Keratinocyte (primary cell): ENCODE measurements around the gene LPCAT2. TPM values are rescaled to one million over a fixed set of nuclear protein-coding genes. Genes with fewer than 3 reads are reported as not detected.

Source experiments
- DNase-seq: peaks from one replicate; pipeline ENCODE4 v3.0.0-alpha.2; 2011; ENCODE audit warnings: low read depth, missing footprints, low spot score
- FAIRE-seq: peaks from 2 replicates; lab custom pipeline; 2011; peaks lifted over from hg19 to GRCh38; lab: Jason Lieb, UNC
- H2AFZ ChIP-seq: 2 replicates; pipeline ENCODE4 v1.6.0; 2012; ENCODE audit warnings: low read length, control low read depth, inconsistent platforms; ENCODE audit not compliant: control insufficient read depth
- H3K27ac ChIP-seq: 2 replicates; pipeline ENCODE4 v1.5.1; 2011; ENCODE audit warnings: low read length; ENCODE audit not compliant: control insufficient read depth, insufficient read depth
- H3K27me3 ChIP-seq: 3 replicates; pipeline ENCODE4 v1.6.0; 2011; ENCODE audit warnings: low read length; ENCODE audit not compliant: control insufficient read depth, insufficient read depth; ENCODE audit errors: extremely low read depth
- H3K36me3 ChIP-seq, 2 experiments: 2 replicates in 1 of 2; 3 replicates in 1 of 2; pipeline ENCODE4 v1.5.1; 2011; ENCODE audit warnings: low read length in 2 of 2, mild to moderate bottlenecking in 1 of 2; ENCODE audit not compliant: control insufficient read depth in 2 of 2, insufficient read depth in 2 of 2; ENCODE audit errors: extremely low read depth in 1 of 2
- H3K4me1 ChIP-seq: 3 replicates; pipeline ENCODE4 v1.5.1; 2011; ENCODE audit warnings: low read length; ENCODE audit not compliant: control insufficient read depth, insufficient read depth; ENCODE audit errors: extremely low read depth
- H3K4me2 ChIP-seq: 3 replicates; pipeline ENCODE4 v1.6.0; 2011; ENCODE audit warnings: low read depth, low read length; ENCODE audit not compliant: control insufficient read depth, insufficient read depth; ENCODE audit errors: extremely low read depth
- H3K4me3 ChIP-seq, 3 experiments: fragments of 200-600 bp in 1 of 3; sonication (generic) in 1 of 3; 2 replicates in 2 of 3; 3 replicates in 1 of 3; pipeline ENCODE4 v1.5.1; 2011 to 2016; ENCODE audit warnings: low read length in 3 of 3, mild to moderate bottlenecking in 3 of 3, control low read depth in 2 of 3, inconsistent platforms in 1 of 3, low read depth in 1 of 3, mixed read lengths in 1 of 3, mixed run types in 1 of 3, moderate library complexity in 1 of 3; ENCODE audit not compliant: control insufficient read depth in 2 of 3, insufficient read depth in 2 of 3; ENCODE audit errors: extremely low read depth in 1 of 3
- H3K79me2 ChIP-seq: 2 replicates; pipeline ENCODE4 v1.6.0; 2012; ENCODE audit warnings: low read length; ENCODE audit not compliant: control insufficient read depth, insufficient read depth
- H3K9ac ChIP-seq: 3 replicates; pipeline ENCODE4 v1.6.0; 2011; ENCODE audit warnings: low read length; ENCODE audit not compliant: control insufficient read depth, insufficient read depth; ENCODE audit errors: extremely low read depth
- H3K9me1 ChIP-seq: 3 replicates; pipeline ENCODE4 v1.6.0; 2011; ENCODE audit warnings: low read length; ENCODE audit not compliant: control insufficient read depth, insufficient read depth; ENCODE audit errors: extremely low read depth
- H3K9me3 ChIP-seq: 2 replicates; pipeline ENCODE4 v1.5.1; 2012; ENCODE audit warnings: low read depth, low read length; ENCODE audit not compliant: control insufficient read depth
- H4K20me1 ChIP-seq: 3 replicates; pipeline ENCODE4 v1.6.0; 2011; ENCODE audit warnings: low read length; ENCODE audit not compliant: control insufficient read depth, insufficient read depth; ENCODE audit errors: extremely low read depth
- CTCF ChIP-seq, 3 experiments: IDR thresholded peaks in 1 of 3; conservative IDR thresholded peaks in 1 of 3; optimal IDR thresholded peaks in 1 of 3; 2 replicates in 2 of 3; 3 replicates in 1 of 3; pipeline versions ENCODE3 to v1.5.1; 2011; ENCODE audit warnings: low read length in 3 of 3, mild to moderate bottlenecking in 3 of 3, moderate library complexity in 2 of 3, control low read depth in 1 of 3, inconsistent platforms in 1 of 3; ENCODE audit not compliant: insufficient read depth in 2 of 3; ENCODE audit errors: extremely low read depth in 1 of 3
- EZH2 ChIP-seq: IDR thresholded peaks from one replicate; pipeline ENCODE4 v1.6.1; 2012; ENCODE audit warnings: inconsistent platforms, mild to moderate bottlenecking, low read length, moderate library complexity
- dilution Hi-C: fragments of 300-500 bp; cut with MboI; formaldehyde crosslinking; loops from one replicate; pipeline ENCODE4 v1.7.0; 2020; ENCODE audit warnings: low sequenced_read_pairs; ENCODE audit not compliant: extremely low pct_ligation_motif_present
- polyA minus RNA-seq, 3 experiments: library from RNA; depleted of rRNA, polyadenylated mRNA; stranded (reverse); fragments of >200 nt; gene quantifications; 1 replicate in 1 of 3; 2 replicates in 1 of 3; 3 replicates in 1 of 3; pipeline ENCODE4 v1.2.3, GENCODE V29; 2011
- polyA plus RNA-seq, 5 experiments: library from polyadenylated mRNA; depleted of rRNA in 3 of 5; stranded (reverse) in 3 of 5; stranded (forward) in 1 of 5; unstranded in 1 of 5; fragments of >200 nt; gene quantifications; 1 replicate in 1 of 5; 2 replicates in 3 of 5; 3 replicates in 1 of 5; pipeline versions ENCODE4 v1.2.1 to v1.2.3, GENCODE V29; 2011 to 2012; ENCODE audit warnings: missing spikeins in 2 of 5, low read depth in 1 of 5, low replicate concordance in 1 of 5

The LPCAT2 gene
- polyA plus RNA-seq (34.2 to 54.4 TPM (median 45.6 TPM) in 3 replicates), polyA minus RNA-seq (19.9 to 31.9 TPM (median 22.2 TPM) in 3 replicates)
- polyA plus RNA-seq (2011; ENCODE audit: low read depth): 25.8 TPM
- polyA plus RNA-seq (2011; cell fraction: cytosol; rRNA removed): 10.9 and 27.6 TPM in 2 replicates
- 46.1 and 58.3 TPM in 2 replicates for polyA plus RNA-seq (2011; cell fraction: nucleus; rRNA removed)
- 23.6 and 46.0 TPM in 2 replicates for polyA plus RNA-seq (2012; ENCODE audit: low replicate concordance)
- polyA minus RNA-seq (2011; cell fraction: cytosol; rRNA and poly(A)+ RNA removed): 29.7 TPM
- 65.9 and 91.0 TPM in 2 replicates for polyA minus RNA-seq (2011; cell fraction: nucleus; rRNA and poly(A)+ RNA removed)

DNA sequence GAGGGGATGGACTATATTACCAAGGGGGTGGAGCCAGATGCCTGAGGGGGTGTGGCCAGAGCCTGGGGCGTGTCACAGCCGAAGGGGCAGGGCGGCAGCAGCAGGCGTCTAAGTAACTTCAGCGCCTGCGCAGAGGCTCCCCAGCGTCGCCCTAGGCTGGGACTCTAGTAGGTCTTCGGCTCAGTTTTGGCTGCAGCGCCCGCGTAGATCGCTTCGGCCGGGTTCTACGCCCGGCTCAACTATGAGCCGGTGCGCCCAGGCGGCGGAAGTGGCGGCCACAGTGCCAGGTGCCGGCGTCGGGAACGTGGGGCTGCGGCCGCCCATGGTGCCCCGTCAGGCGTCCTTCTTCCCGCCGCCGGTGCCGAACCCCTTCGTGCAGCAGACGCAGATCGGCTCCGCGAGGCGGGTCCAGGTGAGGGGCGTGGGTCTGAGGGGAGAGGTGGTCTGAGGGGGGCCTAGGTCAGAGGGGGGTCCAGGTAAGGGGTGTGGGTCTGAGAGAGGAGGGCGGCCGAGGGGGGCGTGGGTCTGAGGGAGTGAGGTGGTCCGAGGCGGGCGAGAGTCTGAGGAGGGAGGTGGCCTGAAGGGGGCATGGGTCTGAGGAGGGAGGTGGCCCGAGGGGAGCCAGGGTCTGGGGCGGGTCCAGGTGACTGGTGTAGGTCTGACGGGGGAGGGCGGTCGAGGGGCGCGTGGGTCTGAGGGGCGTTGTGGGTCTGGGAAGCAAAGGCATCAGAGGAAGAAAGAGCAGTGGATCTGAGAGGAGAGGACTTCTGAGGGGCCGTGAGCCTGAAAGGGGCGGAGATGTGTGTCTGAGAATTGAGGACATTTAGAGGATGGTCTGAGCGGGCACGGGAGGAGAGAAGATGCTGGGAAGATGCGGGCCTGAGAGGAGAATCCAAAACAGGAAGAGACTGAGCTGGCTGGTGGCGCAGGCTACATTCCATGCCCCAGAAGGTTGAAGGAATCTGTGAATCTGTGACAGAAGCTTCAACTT, at the start of gene LPCAT2:
TSS of gene LPCAT2 (plus strand) at position 132 of the 991 bp plus-strand sequence. CDS start at position 242, 110 bp downstream.
- Histone ChIP-seq H4K20me1 (no peaks in the 10 kb centered on the region), H3K9me1 (no peaks in the 10 kb centered on the region), H3K9me3 (no peaks in the 10 kb centered on the region), H3K4me3 (peak within 1 kb of the TSS; percentile 70 to 92 (median 85)), H3K79me2 (peaks cover 51% of the 10 kb centered on the region), H3K27me3 (no peaks in the 10 kb centered on the region), H3K4me2 (peak within 1 kb of the TSS; percentile 92), H3K36me3 (peaks cover 0 to 6% of the 10 kb centered on the region in 2 experiments), H3K9ac (peak within 1 kb of the TSS; percentile 79), H3K27ac (peak within 1 kb of the TSS; percentile 62), H2AFZ (peak within 1 kb of the TSS; percentile 59), H3K4me1 (peaks cover 9% of the 10 kb centered on the region)
- TF ChIP-seq EZH2 (no peak), CTCF (optimal IDR thresholded peaks at IDR 0.05 in 1 of 3, IDR thresholded peaks at IDR 0.05 in 1 of 3, conservative IDR thresholded peaks at IDR 0.05 in 1 of 3; ENCODE audit: extremely low read depth in 1 of 3, insufficient read depth in 2 of 3, low read length in 3 of 3) (no peak)
- peak; percentile 78 for FAIRE-seq
- DNase-seq: no peak
- dilution Hi-C loops: no loop called here

GRCh38 chr16:55462241-55462640, 46.6 kb upstream of the LPCAT2 start:
- peaks cover 2% of the 10 kb centered on the region for H3K4me1 ChIP-seq
- TF ChIP-seq CTCF (optimal IDR thresholded peaks at IDR 0.05 in 1 of 3, IDR thresholded peaks at IDR 0.05 in 1 of 3, conservative IDR thresholded peaks at IDR 0.05 in 1 of 3; ENCODE audit: extremely low read depth in 1 of 3, insufficient read depth in 2 of 3, low read length in 3 of 3): no peak
- TF ChIP-seq EZH2: no peak
- FAIRE-seq: no peak
- no peaks in the 10 kb centered on the region for H3K79me2 ChIP-seq
- no peak overlapping the region for H3K9ac ChIP-seq
- no peak overlapping the region for H3K4me2 ChIP-seq
- H2AFZ ChIP-seq: no peak overlapping the region
- no peaks in the 10 kb centered on the region for H3K9me3 ChIP-seq
- no peak overlapping the region for H3K27ac ChIP-seq
- H3K27me3 ChIP-seq: no peaks in the 10 kb centered on the region
- H3K36me3 ChIP-seq: no peaks in the 10 kb centered on the region
- H3K4me3 ChIP-seq: no peak overlapping the region
- H4K20me1 ChIP-seq: no peaks in the 10 kb centered on the region
- no peaks in the 10 kb centered on the region for H3K9me1 ChIP-seq
- dilution Hi-C loops: no loop called here
- no peak for DNase-seq
